GM18517 (cell line): Measurements from ENCODE around the gene ITGB8.

Experiments
- ATAC-seq: cut with Tn5 transposase; IDR thresholded peaks from one replicate; pipeline ENCODE4 v1.9.1; 2021; ENCODE audit warnings: mild to moderate bottlenecking, moderate library complexity; ENCODE audit not compliant: unreplicated experiment

ITGB8 gene

DNA sequence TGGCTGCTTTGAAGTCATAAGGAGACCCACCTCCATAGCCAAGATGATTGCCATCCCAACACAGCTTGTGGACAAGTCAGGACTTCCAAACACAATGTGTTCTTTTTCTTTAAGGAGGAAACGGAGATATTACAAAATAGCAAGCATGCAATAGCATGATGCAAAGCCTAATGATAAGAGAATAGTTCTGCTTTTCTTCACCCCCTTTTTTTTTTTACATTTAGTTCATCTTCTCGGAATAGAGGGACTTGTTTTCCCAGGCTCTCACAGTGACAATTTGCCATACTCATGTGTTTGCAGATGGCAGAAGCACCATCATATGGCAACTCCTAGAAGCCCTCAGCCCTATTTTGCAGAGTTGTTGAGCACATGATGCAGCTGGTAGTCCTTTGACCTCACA lies 119.8 kb downstream of the ITGB8 start:
- ATAC-seq: no peak

DNA sequence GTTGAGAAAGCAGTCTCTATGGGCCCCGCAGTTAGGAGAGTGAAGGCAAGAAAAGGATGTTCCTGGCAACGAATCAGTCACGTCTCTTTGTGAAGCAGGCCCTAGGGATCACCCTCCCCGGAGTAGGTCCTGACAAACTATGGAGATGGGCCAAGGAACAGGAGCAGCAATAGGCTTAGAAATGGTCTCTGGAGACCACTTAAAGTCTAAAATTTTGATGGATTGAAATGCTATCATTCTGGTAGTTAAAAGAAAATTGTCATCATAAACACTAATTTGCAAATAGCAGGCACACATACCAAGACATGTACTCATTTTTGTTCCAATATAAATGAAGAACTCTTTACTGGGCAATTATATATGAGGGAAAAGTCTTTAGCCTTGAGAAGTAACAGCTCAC lies 123.5 kb downstream of the ITGB8 start:
- ATAC-seq: no peak

DNA sequence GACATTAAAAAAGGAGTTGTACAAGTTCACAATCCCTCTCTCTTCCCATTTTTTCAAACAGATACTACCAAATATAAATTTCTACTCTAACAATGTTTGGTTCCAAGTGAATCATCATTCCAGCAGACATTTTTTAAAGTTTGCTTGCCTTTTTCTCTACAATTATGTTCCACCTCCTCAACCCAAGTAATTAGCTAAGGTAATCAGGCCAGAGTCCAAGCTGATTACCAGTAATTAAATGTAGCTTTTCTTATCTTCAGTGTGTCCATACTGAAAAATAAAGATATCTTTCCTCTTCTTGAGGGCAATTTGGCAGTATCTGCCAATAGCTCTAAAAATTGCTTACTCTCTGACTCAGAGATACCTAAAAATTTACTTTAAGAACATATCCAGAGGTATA lies 126.0 kb downstream of the ITGB8 start:
- no peak for ATAC-seq

GRCh38 chr7:20458521-20458920 lies 127.8 kb downstream of the ITGB8 start:
- no peak for ATAC-seq

DNA sequence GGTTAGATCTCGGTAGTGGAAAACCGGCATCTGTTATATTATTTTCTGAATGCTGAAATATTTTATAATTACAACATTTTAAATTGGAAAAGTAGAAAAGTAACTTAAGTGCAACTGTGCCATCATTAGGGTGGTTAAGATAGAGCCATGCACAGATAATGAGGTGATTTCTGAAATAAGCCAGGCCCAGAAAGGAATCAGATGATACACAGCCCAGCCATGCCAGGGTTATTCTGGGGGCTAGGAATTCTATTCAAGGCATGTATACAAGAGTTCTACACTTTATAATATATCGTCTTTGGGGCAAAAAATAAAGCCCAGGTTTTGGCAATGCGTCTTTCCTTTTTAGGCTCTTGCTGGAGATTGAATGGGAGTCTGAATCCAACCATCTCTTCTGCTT lies 128.7 kb downstream of the ITGB8 start:
- no peak for ATAC-seq

- ATAC-seq: no peak
Measured at GRCh38 chr7:20464891-20465290, 134.2 kb downstream of the ITGB8 start.
